ENCODE results near the gene GAA.

DNA sequence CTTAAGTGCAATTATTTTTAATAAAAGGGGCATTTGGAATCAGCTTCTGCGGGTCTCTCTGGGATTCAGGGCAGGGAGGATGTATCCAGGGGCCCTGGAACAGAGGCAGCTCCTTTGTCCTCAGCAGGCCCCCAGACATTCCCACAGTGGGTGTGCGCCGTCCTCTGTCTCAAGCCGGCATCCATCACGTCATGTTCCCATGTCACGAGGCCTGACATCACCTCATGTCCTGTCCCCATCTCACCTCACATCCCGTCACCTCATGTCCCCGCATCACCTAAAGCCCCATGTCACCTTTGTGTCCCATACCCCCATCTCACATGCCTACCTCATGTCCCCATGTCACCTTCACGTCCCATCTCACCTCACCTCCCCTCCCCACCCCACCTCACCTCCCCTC is 18.5 kb downstream of the GAA start:
- TF ChIP-seq, protein P1, sequence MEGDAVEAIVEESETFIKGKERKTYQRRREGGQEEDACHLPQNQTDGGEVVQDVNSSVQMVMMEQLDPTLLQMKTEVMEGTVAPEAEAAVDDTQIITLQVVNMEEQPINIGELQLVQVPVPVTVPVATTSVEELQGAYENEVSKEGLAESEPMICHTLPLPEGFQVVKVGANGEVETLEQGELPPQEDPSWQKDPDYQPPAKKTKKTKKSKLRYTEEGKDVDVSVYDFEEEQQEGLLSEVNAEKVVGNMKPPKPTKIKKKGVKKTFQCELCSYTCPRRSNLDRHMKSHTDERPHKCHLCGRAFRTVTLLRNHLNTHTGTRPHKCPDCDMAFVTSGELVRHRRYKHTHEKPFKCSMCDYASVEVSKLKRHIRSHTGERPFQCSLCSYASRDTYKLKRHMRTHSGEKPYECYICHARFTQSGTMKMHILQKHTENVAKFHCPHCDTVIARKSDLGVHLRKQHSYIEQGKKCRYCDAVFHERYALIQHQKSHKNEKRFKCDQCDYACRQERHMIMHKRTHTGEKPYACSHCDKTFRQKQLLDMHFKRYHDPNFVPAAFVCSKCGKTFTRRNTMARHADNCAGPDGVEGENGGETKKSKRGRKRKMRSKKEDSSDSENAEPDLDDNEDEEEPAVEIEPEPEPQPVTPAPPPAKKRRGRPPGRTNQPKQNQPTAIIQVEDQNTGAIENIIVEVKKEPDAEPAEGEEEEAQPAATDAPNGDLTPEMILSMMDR (conservative IDR thresholded peaks at IDR 0.05; ENCODE audit: low read depth, low read length), result no peak
- no peak for TF ChIP-seq EZH2 (IDR thresholded peaks at IDR 0.05; ENCODE audit: borderline replicate concordance, low read depth, low read length, poor library complexity, severe bottlenecking)

Data from A673 (cell line).